DND-41 (cell line): ENCODE measurements around the gene MSH5.

Experiments used
- ATAC-seq: fragments of 200-7000 bp; cut with Tn5 transposase; 3 replicates; pipeline ENCODE4 v1.9.1; 2021; ENCODE audit warnings: low read depth; ENCODE audit not compliant: insufficient read depth
- DNase-seq: peaks from one replicate; pipeline ENCODE4 v3.0.0-alpha.2; 2020
- H2AFZ ChIP-seq: 2 replicates; pipeline ENCODE4 v1.6.0; 2012; ENCODE audit warnings: low read depth, low read length
- H3K27ac ChIP-seq: 2 replicates; pipeline ENCODE4 v1.5.1; 2012; ENCODE audit warnings: low read length, inconsistent platforms
- H3K27me3 ChIP-seq: fragments of 200-600 bp; sonication (generic); 2 replicates; pipeline ENCODE4 v1.6.0; 2012; ENCODE audit warnings: low read length, mild to moderate bottlenecking, inconsistent platforms; ENCODE audit not compliant: insufficient read depth, poor library complexity
- H3K36me3 ChIP-seq: 2 replicates; pipeline ENCODE4 v1.5.1; 2012; ENCODE audit warnings: low read length, inconsistent platforms; ENCODE audit not compliant: insufficient read depth
- H3K4me1 ChIP-seq: 2 replicates; pipeline ENCODE4 v1.5.1; 2012; ENCODE audit warnings: mild to moderate bottlenecking, low read length; ENCODE audit not compliant: insufficient read depth
- H3K4me2 ChIP-seq: 2 replicates; pipeline ENCODE4 v1.6.0; 2012; ENCODE audit warnings: mild to moderate bottlenecking, moderate library complexity, low read length, inconsistent platforms; ENCODE audit not compliant: insufficient read depth
- H3K4me3 ChIP-seq, 2 experiments: fragments of 200-600 bp in 1 of 2; shearing (Covaris generic) in 1 of 2; 2 replicates each; pipeline ENCODE4 v1.5.1; 2012 to 2016; ENCODE audit warnings: inconsistent platforms in 2 of 2, low read length in 2 of 2, mild to moderate bottlenecking in 2 of 2, low read depth in 1 of 2, moderate library complexity in 1 of 2
- H3K79me2 ChIP-seq: 2 replicates; pipeline ENCODE4 v1.6.0; 2012; ENCODE audit warnings: low read length, inconsistent platforms; ENCODE audit not compliant: insufficient read depth
- H3K9ac ChIP-seq: 2 replicates; pipeline ENCODE4 v1.6.0; 2012; ENCODE audit warnings: low read depth, mild to moderate bottlenecking, inconsistent platforms, low read length, moderate library complexity
- H3K9me3 ChIP-seq: 2 replicates; pipeline ENCODE4 v1.5.1; 2012; ENCODE audit warnings: low read length, moderate library complexity, mild to moderate bottlenecking, inconsistent platforms; ENCODE audit not compliant: insufficient read depth, severe bottlenecking
- H4K20me1 ChIP-seq: 2 replicates; pipeline ENCODE4 v1.6.0; 2012; ENCODE audit warnings: low read length; ENCODE audit not compliant: insufficient read depth
- EZH2 ChIP-seq: IDR thresholded peaks from 3 replicates; pipeline ENCODE4 v1.6.1; 2012; ENCODE audit warnings: borderline replicate concordance, low read depth, mild to moderate bottlenecking, moderate library complexity, low read length, inconsistent platforms; ENCODE audit not compliant: severe bottlenecking
- TF ChIP-seq, protein P1 (sequence below): IDR thresholded peaks from 2 replicates; pipeline ENCODE4 v1.5.1; 2012; ENCODE audit warnings: borderline replicate concordance, low read length, moderate library complexity, mild to moderate bottlenecking; ENCODE audit not compliant: poor library complexity, severe bottlenecking; ENCODE audit errors: extremely low read depth

The MSH5 gene

DNA sequence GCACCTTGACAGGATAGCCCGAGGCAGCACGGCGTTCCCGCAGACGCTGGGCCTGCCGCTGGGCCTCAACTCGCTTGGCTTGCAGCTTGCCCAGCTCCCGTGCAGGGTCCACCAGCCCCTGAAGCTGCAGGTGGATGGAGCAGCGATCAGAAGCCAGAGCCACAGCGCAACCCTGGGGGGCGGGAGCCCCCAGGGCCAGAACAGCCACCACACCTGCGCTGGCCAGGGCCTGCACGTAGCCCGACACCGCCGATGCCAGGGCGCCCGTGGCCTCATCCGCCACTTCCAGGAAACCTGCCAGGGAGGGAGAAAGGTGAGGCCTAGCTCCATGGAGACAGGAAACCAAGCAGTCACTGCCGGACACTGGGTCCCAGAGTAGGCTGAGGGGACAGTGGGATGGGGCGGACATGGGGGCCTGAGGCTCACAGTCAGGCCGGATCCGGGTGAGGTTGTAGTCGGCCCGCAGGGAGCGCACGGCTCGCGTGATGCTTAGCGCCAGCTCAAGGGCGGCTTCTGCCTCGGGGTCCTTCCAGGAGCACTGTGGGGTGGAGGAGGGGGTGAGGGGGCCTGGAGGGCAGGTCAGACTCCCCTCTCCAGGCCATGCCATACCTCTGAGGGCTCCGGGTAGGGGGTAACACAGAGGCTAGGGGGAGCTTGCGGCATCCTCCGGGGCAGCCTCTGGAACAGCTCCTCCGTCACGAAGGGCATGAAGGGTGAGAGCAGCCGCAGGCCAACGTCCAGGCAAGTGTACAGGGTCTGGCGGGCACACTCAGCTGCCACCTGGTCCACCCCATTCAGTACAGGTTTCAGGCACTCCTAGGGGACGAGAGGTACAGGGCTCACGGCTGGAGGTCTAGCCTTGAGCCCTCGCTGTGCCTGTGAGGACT is 39.4 kb downstream of the MSH5 start:
- H2AFZ ChIP-seq, result no peak overlapping the region
- TF ChIP-seq, protein P1, sequence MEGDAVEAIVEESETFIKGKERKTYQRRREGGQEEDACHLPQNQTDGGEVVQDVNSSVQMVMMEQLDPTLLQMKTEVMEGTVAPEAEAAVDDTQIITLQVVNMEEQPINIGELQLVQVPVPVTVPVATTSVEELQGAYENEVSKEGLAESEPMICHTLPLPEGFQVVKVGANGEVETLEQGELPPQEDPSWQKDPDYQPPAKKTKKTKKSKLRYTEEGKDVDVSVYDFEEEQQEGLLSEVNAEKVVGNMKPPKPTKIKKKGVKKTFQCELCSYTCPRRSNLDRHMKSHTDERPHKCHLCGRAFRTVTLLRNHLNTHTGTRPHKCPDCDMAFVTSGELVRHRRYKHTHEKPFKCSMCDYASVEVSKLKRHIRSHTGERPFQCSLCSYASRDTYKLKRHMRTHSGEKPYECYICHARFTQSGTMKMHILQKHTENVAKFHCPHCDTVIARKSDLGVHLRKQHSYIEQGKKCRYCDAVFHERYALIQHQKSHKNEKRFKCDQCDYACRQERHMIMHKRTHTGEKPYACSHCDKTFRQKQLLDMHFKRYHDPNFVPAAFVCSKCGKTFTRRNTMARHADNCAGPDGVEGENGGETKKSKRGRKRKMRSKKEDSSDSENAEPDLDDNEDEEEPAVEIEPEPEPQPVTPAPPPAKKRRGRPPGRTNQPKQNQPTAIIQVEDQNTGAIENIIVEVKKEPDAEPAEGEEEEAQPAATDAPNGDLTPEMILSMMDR, result no peak
- no peak for TF ChIP-seq EZH2
- no peaks in the 10 kb centered on the region for H3K27me3 ChIP-seq
- H3K4me1 ChIP-seq, result no peaks in the 10 kb centered on the region
- no peak overlapping the region for H3K4me2 ChIP-seq
- no peak overlapping the region for H3K27ac ChIP-seq
- H3K36me3 ChIP-seq, result peaks cover 67% of the 10 kb centered on the region
- no peak overlapping the region for H3K4me3 ChIP-seq
- peaks cover 8% of the 10 kb centered on the region for H4K20me1 ChIP-seq
- no peaks in the 10 kb centered on the region for H3K9me3 ChIP-seq
- DNase-seq (no peak), ATAC-seq (no peak)
- no peak overlapping the region for H3K9ac ChIP-seq
- no peaks in the 10 kb centered on the region for H3K79me2 ChIP-seq

DNA sequence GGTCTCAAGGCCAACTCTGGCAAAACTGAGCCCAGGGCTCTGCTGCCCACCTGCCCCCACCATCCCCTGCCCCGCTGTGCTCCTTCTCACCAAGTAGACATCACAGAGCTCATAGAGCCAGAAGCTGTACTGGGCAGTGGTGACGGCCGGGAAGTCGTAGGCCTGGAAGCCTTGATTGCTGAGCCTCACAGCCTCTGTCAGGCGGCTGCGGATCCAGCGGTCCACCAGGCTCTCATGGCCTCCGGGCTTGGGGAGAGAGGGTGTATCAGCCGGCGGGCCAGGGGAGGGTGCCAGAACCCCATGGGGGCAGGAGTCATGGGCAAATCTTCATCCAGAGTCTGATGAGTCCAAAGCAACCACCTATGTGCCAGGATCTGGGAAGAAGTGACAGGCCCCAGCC is 40.1 kb downstream of the MSH5 start:
- Histone ChIP-seq H3K4me2 (no peak overlapping the region), H3K4me1 (no peaks in the 10 kb centered on the region), H3K9me3 (no peaks in the 10 kb centered on the region), H4K20me1 (peaks cover 8% of the 10 kb centered on the region), H3K9ac (no peak overlapping the region), H3K27me3 (no peaks in the 10 kb centered on the region), H3K27ac (no peak overlapping the region), H3K79me2 (no peaks in the 10 kb centered on the region), H3K4me3 (no peak overlapping the region), H2AFZ (no peak overlapping the region), H3K36me3 (peaks cover 74% of the 10 kb centered on the region)
- no peak for TF ChIP-seq EZH2
- TF ChIP-seq, protein P1, result no peak
- DNase-seq (no peak), ATAC-seq (no peak)

DNA sequence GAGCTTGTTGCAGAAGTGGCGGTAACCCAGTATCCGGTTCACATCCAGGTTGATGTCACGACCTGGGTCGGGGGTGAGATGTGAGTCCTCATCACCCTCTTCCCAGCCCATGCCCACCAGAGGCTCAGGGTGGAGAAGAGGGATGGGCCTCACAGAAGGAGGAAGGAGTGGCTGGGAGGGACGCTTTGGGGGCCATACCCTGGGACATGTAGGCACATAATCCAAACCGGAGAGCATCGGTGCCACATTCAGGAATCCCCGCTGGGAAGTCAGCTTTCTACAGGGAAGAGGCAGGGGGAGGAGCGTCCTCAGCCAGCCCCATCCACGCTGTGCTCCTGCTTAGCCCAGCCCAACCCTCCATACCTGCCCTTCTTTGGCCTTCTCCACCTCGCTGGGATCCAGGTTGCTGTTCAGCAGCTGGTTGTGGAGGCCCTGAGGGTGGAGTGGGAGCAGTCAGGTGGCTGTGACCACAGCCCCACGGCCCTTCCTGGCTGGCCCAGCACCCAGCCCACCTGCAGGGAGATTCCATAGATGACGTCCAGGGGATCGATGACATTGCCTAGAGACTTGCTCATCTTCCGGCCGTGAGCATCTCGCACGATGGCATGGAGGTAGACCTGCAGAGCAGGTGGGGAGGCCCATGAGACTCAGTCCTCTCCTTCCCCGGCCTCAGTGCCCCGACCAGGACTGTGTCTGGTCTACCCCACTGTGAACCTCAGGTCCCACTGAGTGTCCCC is 40.9 kb downstream of the MSH5 start:
- ATAC-seq (no peak), DNase-seq (no peak)
- Histone ChIP-seq H3K9ac (no peak overlapping the region), H3K79me2 (no peaks in the 10 kb centered on the region), H3K27ac (no peak overlapping the region), H3K4me2 (no peak overlapping the region), H4K20me1 (peaks cover 8% of the 10 kb centered on the region), H3K4me1 (no peaks in the 10 kb centered on the region), H3K4me3 (no peak overlapping the region), H3K36me3 (peaks cover 81% of the 10 kb centered on the region), H3K27me3 (no peaks in the 10 kb centered on the region), H3K9me3 (no peaks in the 10 kb centered on the region), H2AFZ (no peak overlapping the region)
- TF ChIP-seq, protein P1, result no peak
- no peak for TF ChIP-seq EZH2
